Tibial nerve (tissue), 4 donors: Measurements from ENCODE around the gene WHAMM.

Experiments
- EP300 ChIP-seq, 2 donors: sonication (generic); formaldehyde crosslinking; IDR thresholded peaks; one replicate each; pipeline ENCODE4 v1.6.1; 2017; ENCODE audit warnings: antibody characterized with exemption in 2 of 2, mild to moderate bottlenecking in 1 of 2
- POLR2A ChIP-seq, 2 donors: fragments of 450-650 bp; IDR thresholded peaks; one replicate each; pipeline ENCODE4 v1.6.1; 2017; ENCODE audit warnings: antibody characterized with exemption in 2 of 2, mild to moderate bottlenecking in 2 of 2, moderate library complexity in 2 of 2
- TF ChIP-seq, protein P1 (sequence below), 5 experiments: fragments of 200-600 bp in 3 of 5; fragments of 450-650 bp in 2 of 5; sonication (generic) in 3 of 5; IDR thresholded peaks; one replicate each; pipeline ENCODE4 v1.5.1; 2016 to 2019; ENCODE audit warnings: antibody characterized with exemption in 5 of 5, mild to moderate bottlenecking in 3 of 5, moderate library complexity in 2 of 5

- TF ChIP-seq, protein P1, sequence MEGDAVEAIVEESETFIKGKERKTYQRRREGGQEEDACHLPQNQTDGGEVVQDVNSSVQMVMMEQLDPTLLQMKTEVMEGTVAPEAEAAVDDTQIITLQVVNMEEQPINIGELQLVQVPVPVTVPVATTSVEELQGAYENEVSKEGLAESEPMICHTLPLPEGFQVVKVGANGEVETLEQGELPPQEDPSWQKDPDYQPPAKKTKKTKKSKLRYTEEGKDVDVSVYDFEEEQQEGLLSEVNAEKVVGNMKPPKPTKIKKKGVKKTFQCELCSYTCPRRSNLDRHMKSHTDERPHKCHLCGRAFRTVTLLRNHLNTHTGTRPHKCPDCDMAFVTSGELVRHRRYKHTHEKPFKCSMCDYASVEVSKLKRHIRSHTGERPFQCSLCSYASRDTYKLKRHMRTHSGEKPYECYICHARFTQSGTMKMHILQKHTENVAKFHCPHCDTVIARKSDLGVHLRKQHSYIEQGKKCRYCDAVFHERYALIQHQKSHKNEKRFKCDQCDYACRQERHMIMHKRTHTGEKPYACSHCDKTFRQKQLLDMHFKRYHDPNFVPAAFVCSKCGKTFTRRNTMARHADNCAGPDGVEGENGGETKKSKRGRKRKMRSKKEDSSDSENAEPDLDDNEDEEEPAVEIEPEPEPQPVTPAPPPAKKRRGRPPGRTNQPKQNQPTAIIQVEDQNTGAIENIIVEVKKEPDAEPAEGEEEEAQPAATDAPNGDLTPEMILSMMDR (IDR thresholded peaks at IDR 0.05): no peak
- no peak for TF ChIP-seq POLR2A (IDR thresholded peaks at IDR 0.05)
- TF ChIP-seq EP300 (IDR thresholded peaks at IDR 0.05): no peak
These were observed 23.9 kb downstream of the WHAMM start for GRCh38 chr15:82833362-82833682.
